ENCODE results near the gene CFAP221.

GRCh38 chr2:119574108-119574815, 30.0 kb downstream of the CFAP221 start:
- TF ChIP-seq CTCF (optimal IDR thresholded peaks at IDR 0.05 in 1 of 3, IDR thresholded peaks at IDR 0.05 in 1 of 3, conservative IDR thresholded peaks at IDR 0.05 in 1 of 3; ENCODE audit: extremely low read depth in 1 of 3, insufficient read depth in 2 of 3, low read length in 3 of 3) = no peak
- TF ChIP-seq EZH2 (IDR thresholded peaks at IDR 0.05; ENCODE audit: low read length) = no peak

All from keratinocyte (primary cell).